ENCODE measurements around the gene PDE11A.

Gene PDE11A

DNA sequence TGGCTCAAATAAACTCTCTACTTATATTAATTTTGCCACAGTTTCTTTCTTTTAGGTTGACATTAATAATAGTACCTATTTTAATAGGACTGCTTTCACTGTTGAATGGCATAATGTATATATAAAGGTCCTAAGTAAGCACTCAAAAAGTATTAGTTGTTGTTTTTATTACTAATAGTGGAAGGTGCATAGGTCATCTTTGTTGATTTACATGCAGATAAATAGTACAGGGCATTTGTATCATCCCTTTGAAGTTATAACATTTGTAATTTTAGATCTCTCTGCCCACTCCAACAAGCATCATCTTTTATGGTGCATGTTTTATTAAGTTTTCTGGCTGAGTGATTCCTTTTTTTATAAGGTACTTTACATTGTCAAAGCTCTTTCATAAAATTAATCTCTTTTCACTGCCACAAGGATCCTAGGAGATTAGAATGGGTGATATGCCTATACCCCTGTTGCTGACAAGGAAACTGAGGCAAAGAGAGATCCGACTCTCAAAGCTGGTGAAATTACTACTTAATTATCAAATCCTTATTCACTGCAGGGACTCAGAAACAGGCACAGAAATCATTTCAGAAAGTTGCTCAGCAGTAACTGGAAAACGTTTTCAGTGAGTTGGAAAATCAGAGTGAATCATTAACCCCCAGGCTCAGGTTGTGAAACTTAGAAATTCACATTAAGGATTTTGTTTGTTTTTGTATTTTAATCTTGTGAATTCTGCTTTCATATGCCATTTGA, 380.4 kb downstream of the PDE11A start:
- DNase-seq (ENCODE audit: low spot score): no peak

DNA sequence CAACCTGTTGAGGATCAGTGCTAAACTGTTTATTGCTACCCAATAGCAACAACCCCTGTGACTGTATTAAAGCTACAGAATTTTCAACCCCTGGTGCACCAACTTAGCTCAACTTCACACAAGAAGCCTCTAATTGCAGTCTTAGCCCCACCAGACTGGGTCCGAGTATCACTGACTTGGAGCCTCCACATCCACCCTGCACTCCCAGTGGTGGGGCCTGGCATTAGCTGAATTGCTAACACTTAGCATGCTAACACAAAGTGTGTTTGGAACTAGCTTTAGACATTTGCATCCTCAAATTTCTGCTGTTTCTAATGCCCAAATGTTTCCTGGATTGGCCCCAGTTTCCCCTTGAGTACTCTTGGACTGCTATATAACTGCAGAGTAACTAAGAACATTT, 381.4 kb downstream of the PDE11A start:
- no peak for DNase-seq (ENCODE audit: low spot score)

DNA sequence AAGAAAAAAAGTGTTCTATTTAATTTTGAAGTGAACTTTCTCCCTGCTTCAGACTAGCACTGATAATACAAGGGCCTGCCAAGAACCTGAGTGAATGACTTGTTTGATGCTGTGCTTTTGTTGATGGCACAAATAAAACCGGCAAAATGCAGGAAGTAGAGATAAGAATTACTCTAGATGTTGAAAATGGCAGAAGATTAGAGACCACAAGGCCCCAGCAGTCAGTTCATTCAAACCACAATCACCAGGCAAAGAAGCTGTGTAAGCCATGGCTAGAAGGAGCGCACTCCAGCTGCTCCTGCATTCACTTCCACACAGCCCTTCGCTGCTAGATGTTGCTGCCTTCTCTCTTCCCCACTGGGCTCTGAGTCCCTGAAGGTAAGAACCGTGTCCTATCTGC, 383.0 kb downstream of the PDE11A start:
- no peak for DNase-seq (ENCODE audit: low spot score)

DNA sequence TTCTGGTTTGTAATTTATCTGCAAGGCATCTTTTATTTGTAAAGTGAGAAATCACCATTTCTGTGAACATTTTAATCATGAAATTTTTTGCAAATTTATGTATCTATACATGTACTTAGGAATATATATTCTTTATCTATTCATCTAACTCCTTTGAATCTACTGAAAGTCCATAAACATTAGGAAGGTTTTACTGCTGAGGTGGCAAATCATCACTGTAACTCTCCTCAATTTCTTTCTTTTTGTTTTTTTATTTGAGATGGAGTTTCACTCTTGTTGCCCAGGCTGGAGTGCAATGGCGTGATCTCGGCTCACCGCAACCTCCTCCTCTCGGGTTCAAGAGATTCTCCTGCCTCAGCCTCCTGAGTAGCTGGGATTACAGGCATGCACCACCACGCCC, 383.7 kb downstream of the PDE11A start:
- no peak for DNase-seq (ENCODE audit: low spot score)

DNA sequence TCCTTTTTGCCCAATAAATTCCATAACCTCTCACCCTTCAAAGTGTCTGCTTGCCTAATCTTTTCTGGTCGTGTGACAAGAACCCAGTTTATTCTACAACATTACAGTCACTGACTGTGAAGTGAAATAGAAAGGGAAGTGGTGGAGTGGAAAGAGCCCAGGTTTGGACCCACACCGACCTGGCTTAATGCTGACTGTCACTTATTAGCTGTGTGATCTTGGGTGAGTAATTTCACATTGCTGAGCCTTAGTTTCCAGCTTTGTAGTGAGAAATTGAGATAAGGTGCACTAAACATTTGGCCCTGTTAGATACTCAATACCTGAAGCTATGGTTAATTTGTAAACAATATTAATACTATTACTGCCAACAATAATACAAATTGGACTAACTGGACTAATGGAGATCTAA, 388.9 kb downstream of the PDE11A start:
- no peak for DNase-seq (ENCODE audit: low spot score)

DNA sequence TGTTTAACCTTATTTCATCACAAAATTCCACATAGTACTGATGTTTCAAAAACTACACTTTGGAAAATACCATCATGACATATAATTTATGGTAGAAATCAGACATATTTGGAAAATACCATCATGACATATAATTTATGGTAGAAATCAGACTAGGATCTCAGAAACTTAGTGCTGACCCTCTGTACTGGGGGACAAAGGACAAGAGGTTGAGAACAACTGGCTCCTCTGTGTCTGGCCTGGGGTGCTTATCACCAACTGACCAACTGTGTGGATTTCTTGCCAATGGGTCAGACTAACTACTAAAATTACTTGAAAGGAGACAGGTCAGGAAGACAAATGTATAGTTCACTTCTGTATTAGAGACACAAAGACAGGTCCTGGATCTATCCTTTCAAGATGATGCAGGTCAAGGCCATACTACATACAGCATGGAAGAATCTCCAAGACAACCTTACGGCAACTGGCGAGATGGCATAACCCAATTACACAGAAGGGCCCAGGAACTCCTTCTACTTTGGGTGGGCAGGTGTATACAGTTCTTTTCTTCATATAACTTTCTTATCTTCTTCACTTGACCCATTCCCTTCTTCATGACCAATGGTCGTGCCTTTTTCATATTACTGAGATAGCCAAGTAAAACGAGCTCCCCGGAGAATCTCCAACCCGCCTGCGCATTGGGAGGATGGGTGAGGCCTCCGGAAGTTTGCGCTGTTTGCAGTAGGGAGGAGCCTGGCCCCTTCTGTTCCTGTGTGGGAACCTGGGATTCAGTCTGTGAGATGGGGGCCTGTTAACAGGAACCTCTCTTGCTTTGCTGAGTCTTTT, 389.5 kb downstream of the PDE11A start:
- no peak for DNase-seq (ENCODE audit: low spot score)

DNA sequence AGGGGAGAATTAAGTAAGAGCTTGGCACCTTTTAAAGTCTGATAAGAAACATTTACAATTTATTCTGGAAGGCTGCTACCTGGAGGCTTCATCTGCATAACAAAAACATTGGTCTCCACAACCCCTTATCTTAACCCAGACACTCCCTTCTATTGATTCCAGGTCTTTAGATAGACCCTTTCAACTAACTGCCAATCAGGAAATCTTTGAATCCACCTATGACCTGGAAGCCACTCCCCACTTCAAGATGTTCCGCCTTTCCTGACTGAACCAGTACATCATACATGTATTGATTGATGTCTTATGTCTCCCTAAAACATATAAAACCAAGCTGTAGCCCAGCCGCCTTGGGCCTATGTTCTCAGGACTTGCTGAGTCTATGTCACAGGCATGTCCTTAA, 390.6 kb downstream of the PDE11A start:
- no peak for DNase-seq (ENCODE audit: low spot score)

DNA sequence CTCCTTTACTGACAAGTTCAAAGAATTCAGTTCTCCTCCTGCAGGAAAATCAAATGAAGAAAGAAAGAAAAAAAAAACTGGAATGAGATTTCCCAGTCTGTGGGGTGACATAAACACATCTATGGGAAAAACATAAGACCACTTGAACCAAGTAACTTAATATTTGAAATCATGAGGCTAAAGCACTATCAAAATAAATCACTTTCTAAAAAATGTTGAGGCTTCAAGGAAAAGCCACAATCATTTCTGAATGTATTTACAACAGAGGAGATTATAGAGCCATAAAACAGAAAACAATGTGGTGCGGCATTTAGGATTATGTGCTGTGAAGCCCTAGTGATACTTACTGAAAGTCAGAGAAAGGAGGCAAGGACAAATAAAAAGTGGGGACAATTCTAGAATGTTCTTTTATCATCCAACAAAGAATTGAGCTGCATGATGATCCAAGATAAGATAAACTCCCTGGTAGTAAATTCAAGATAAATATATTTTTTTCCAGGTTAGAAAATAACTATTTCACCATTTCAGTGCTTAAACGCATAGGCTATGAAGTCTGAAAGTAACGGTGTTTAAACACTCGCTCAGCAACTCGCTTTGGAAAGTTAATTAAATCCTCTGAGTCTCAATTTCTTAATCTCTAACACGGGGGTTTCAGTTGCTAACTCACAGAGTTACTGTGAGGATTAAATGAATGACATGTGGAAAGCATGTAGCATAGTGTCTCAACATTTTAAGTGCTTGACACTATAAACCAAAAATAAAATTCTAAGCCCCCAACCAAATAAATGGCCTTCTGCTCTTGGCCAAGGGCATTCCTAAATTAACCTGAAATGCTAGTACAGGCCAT, 391.5 kb downstream of the PDE11A start:
- no peak for DNase-seq (ENCODE audit: low spot score)

DNA sequence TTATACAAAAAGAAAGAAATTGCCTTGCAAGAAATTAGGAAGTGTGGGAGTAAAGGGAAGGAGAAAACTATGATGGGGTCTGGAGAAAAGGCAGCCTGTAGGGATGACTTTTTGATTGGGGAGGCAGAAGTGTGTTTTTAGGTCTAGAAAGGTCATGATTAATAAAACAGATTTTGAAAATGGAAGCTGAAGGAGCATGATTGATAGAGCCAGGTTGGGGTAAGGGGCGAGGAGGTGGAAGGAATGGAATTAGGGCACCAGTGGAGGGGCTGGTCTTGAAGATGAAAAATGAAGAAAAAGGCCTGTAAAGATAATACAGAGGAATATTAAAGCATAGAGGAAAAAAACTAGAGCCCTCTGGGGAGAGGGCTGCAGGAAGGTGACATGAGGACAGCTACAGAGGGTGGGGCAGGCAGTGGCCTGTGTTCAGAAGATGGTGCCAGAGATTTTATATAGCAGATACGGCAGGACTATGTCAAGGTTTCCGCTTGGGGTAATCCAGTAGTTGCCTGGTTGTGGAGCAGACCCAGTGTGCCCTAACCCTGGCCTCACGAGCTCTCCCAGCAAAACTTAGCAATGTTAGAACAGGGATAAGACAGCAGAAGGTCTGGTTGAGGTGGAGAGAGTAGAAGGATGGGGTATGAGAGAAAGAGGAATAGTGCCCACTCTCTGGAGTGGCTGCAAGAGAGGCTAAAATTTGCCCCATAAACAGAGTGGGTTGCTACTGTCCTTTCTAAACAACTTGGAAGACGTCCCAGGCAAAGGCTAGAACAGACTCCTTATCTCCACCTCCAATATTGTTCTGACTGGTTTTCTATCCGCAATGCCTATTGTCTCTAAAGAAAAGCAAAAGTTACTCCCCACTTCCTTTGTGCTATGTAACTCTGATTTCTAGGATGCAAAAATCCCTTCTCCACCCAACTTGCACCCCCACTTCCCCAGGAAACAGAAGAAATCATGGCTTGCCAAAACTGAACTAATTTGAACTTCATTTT, 392.7 kb downstream of the PDE11A start:
- DNase-seq (ENCODE audit: low spot score): no peak

DNA sequence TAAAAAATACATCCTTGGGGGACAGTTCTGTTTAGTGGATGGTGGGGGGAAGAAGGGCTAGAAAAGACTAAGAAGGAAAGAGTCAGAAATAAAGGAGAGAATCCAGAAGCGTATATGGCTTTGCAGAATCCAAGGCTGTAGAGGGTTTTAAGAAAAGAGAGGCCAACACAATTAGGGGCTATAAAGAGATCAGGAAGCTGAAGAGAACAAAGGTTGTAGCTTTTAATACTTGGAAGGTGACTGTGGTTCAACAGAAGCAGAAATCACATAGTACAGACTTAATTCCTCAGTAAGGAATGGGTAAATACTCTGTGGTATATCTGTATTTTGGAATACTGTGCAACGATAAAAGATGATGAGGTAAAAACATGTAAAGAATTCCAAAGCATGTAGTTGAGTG, 393.6 kb downstream of the PDE11A start:
- no peak for DNase-seq (ENCODE audit: low spot score)

DNA sequence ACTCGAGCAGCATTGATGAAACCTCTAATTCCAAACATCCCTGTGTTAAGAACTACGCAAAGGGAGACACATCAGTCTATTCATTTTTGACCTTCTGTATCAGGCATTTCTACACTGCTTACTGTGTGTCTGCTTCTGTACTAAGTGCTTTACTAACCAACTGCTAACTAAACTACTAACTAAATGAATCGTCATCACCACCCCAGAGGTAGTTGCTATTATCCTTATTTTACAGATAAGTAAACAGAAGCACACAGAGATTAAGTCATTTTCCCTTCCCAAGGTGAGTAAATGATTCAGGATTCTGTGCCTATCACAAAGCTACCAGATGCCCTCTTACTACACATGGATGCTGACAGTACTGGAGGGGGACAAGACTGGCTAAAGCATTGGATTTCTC, 395.9 kb downstream of the PDE11A start:
- no peak for DNase-seq (ENCODE audit: low spot score)

DNA sequence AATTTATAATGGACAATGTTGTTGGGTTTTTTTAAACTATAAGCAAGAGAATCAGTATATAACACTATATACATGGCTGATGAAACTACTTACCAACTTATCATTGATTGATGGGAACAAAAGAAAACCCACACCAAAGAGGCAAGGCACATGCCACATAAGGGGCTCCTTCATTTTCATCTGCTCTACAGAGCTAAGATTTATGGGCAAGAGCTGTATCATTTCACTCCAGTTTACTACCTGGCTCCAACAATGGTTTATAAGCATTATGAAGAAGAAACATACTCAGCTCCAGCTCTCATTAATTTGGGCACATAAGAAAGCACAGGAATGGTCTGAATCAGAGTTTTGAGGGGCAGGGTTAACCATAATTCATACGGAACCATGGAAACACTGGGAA, 396.8 kb downstream of the PDE11A start:
- DNase-seq (ENCODE audit: low spot score): no peak

DNA sequence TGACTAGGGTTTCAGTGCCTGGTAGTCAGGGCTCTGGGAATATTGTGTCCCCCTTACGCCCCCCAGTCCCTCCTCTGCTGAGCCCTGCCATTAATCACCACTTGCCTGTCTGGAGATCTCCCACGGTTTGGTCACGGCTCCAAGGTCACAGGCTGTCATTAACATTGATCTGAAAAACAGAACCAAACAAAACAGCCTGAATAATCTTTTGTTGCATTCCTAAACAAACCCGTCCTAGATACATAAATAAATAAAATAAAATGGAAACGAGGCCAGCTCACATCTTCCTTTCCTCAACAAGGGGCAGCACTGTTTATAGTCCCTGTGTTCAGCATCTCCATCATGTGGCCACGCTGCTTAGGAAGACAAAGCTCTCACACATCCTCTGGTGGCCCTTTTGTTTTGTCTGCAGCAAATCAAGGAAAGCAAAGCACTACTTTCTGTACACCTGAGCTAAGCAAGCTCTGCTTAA, 397.2 kb downstream of the PDE11A start:
- DNase-seq (ENCODE audit: low spot score): peak; percentile 42

DNA sequence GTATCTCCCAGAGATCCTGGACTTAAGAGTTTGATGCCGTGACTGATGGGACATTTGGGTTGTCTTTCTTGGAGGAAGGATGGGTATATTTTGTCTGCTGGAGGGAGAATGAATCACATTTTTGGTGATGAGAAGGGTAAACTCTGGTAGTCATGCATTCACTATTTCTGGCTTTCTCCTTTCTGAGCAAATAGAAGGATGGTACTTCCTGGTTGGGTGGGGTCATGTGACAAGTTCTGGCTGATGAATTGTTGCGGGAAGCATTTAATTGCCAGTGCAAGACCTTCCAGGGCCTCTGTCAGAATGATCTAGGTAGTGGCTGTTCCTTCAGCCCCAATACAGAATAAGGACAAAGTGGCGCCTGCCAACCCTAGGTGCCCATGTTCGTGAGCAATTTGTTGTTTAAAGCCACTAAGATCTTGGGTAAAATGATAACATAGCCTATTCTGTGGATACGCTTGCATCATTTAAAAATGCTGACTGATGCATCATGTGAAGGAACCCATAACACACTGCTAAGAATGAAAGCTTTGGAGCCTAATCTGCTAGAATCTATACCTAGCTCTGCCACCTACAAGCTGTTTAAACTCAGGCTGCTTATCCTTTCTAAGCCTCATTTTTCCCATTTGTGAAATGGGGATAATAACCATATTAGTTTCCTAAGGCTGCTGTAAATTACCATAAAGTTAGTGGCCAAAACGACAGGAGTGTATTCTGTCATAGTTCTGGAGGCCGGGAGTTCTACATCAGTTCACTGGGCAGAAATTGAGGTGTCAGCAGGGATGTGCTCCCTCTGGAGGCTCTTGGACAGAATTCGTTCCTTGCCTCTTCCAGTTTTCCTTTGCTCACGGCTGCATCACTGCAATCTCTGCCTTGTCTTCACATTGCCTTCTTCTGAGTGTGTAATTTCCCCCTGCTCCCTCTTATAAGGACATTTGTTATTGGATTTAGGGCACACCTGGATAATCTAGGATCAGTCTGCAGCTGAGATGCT, 398.7 kb downstream of the PDE11A start:
- no peak for DNase-seq (ENCODE audit: low spot score)

DNA sequence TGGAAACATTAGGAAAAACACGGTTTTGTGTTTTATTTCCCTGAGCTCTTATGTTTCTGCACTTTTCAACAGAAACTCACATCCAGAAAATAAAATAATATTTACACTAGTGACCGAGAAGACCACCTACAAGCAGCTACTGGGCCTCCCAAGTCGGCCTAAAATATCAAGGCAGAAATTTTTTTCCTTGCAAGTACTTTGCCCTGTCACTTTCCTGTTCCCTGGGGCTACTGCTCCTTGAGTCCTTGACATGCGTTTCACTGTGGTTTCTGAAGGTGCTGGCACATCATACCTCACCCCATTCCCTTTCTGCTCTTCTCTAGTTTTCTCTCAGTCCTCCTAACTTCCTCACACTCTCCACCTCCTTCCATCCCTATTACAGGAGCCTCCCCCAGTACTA, 400.9 kb downstream of the PDE11A start:
- no peak for DNase-seq (ENCODE audit: low spot score)

DNA sequence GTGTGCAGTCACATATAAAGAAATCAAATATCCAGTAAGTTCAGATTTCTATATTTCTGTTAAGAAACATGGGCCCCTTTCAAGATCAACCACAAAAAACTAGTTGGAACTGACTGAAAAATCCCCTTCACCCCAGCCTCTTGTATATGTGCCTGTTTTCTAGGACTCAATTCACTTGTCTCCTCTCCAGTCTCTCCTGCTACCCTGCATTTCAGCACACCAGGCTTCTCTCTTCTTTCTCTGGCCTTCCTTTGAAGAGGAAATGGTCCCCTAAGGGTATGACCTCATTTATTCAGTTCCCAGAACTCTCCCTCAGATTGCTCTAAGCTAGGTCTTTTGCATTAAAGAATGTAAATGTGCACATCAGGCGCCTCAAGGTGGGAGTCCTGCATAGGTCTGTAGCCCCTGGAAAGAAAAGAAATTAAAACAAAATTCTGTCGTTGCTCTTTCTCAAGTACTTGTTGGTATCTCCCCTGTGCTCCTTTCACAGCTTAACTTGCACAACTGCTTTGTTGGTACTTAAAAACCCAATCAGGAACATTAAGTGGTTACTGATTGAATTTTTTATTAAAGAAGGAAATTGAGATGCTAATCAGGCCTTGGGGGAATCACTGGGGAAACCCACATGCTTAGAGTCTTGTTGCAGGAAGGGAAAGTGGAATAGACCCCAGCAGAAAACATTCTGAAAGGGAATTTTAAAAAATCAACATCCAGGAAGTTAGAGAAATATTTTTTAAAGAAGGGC, 401.6 kb downstream of the PDE11A start:
- no peak for DNase-seq (ENCODE audit: low spot score)

DNA sequence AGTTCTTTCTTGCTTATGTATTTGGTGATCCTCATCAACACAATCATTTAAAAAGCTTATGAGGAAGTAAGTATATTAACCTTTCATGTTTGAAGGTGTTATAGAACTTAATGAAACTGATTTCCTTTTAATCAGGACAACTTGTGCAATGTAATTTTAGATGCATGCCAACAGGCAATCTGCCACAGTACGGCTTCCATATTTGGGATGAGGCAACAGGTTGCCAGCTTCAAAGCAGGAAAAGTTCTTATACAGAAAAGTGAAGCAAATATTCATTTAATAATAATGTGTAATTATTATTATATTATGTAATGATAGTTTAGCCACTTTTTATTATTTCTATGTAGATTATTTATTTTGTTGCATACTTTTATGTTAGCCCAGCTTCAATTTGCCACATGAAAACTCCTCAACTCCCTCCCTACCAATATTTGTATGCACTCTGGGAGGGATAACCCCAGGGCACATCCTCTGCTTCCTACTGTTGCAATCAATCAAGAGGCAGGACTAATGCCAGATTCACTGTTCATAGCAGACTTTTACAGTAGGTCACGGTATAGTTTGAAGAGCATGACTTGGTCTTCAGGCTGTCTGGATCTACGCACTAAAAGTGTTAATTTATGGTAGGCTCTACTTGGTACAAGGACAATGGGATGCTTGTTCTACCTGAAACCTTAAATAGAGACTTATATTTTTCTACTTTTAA, 402.8 kb downstream of the PDE11A start:
- DNase-seq (ENCODE audit: low spot score): no peak

DNA sequence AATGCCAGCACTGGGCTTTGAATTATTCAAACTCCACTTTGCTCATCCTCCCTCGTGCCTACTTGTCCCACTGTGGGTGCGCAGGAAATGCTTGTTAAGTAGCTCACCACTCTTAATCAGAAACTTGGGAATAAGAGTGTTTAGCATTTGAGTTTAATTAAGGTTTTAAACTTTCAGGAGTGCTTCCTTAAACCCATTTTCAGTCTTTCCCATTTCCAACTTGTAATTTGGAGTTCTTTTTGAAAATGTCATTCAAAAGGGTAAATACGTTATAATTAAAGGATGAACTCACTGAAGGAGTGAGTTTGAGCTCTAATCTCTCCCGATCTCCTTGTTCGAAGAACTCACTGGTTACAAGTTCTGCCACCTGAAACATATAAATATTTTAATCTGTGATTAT, 403.4 kb downstream of the PDE11A start:
- no peak for DNase-seq (ENCODE audit: low spot score)

DNA sequence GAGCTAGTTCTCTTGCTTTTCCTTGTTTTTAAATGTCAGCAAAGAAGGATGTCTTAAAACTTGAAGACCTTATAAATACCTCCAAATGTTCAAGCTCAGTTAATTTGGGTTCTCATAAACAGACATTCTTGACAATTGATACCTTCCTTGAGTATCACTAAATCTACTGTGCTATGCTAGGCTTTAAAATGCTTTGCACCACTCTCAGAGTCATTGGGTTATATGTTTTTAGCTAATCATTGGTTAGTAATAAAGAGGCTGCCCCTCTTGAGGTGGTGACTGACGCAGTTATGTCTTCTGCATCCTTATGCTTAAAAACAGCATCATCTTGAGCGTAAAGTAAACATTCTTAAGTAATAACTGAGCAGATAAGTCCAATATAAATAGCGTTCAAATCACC, 404.0 kb downstream of the PDE11A start:
- DNase-seq (ENCODE audit: low spot score): no peak

Data from putamen (tissue), 1 donor.